Fibroblast of pulmonary artery (primary cell): Measurements from ENCODE around the gene CALR.

ENCODE experiments used
- DNase-seq: peaks from one replicate; pipeline ENCODE4 v3.0.0-alpha.2; 2010; ENCODE audit warnings: low read depth
- H3K4me3 ChIP-seq: replicated peaks from 2 replicates; pipeline ENCODE4 v1.5.1; 2011; ENCODE audit warnings: low read depth, mild to moderate bottlenecking, control low read depth, low read length, moderate library complexity
- TF ChIP-seq, protein P1 (sequence below): IDR thresholded peaks from 2 replicates; pipeline ENCODE4 v1.5.1; 2011; ENCODE audit warnings: mild to moderate bottlenecking, control low read depth, low read length, inconsistent platforms; ENCODE audit errors: missing control alignments

Gene CALR

DNA sequence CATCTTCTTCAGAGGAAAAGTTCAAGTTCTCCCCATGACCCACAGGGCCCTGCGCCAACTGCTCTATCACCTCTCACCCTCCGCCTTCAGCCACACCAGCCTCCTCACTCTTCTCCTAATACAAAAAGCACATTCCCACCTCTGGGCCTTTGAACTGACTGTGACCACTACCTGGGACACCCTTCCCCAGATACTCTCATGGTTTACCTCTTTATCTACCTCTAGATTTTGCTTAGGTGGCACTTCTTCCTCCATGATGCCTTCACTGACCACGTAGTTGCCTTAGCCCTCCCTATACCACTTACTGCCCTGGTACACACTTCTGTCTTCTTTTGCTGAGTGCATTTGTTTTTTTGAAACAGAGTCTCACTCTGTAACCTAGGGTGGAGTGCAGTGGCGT lies 15.4 kb upstream of the CALR start:
- no peak overlapping the region for H3K4me3 ChIP-seq
- TF ChIP-seq, protein P1, sequence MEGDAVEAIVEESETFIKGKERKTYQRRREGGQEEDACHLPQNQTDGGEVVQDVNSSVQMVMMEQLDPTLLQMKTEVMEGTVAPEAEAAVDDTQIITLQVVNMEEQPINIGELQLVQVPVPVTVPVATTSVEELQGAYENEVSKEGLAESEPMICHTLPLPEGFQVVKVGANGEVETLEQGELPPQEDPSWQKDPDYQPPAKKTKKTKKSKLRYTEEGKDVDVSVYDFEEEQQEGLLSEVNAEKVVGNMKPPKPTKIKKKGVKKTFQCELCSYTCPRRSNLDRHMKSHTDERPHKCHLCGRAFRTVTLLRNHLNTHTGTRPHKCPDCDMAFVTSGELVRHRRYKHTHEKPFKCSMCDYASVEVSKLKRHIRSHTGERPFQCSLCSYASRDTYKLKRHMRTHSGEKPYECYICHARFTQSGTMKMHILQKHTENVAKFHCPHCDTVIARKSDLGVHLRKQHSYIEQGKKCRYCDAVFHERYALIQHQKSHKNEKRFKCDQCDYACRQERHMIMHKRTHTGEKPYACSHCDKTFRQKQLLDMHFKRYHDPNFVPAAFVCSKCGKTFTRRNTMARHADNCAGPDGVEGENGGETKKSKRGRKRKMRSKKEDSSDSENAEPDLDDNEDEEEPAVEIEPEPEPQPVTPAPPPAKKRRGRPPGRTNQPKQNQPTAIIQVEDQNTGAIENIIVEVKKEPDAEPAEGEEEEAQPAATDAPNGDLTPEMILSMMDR: no peak
- DNase-seq: no peak

DNA sequence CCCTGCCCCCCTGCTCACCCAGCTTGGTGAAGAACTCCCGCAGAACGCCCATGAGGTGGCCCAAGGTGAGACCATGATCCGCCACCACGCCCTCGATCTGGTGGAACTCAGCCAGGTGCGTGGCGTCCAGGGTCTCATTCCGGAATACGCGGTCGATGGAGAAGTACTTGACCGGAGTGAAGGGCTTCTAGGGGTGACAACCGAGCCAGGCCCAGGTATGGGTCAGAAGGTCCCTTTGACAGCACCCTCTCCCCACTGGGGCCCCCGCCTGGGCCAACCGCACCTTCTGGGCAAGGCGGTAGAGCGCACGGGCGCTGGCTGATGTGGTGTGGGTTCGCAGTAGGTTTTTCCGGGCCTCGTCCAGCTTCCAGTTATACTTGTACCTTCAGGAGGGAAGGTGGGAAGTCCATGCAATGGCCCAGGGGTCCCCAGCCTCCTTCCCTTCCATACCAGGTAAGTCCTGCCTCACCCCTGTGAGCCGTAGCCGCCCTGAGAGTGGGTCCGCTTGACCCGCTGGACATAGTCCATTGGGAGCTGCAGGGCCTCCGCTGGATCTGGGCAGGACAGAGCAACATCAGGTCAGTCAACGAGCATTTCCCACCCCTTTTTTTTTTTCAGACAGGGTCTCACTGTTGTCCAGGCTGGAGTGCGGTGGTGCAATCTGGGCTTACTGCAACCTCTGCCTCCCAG lies 13.6 kb upstream of the CALR start:
- TF ChIP-seq, protein P1: no peak
- H3K4me3 ChIP-seq: no peak overlapping the region

DNA sequence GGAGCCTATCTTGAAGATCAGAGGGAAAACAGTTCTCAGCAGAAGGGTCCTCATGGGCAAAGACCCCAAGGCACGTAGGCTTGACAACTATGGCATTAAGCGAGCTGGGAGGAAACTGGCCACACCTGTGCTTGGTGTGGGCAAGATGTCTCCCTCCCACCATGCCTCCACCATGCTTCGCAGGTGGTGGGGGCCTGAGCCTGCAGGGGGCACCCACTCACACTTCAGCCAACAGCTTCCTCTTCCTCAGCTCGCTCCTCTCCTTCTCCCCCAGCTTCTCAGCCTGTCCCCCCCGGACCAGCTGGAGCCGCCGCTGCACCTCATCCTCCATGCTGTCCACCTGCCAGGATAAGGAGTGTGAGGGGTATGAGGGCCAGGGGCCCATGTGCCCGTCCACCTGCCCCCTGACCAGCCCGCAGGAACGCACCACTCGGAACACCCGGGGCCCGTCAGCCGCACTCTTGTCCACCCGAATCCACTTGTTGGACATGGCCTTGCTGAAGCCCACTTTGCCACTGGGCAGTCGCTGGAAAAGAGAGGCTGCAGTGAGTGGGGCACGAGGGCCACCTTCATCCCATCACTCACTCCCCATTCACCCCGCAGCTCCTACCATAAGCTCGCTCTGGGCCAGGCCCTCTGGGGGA lies 8.3 kb upstream of the CALR start:
- TF ChIP-seq, protein P1: no peak
- DNase-seq: no peak
- no peak overlapping the region for H3K4me3 ChIP-seq

More for the DNA sequence above, 13.6 kb upstream of the CALR start:
- DNase-seq: no peak

DNA sequence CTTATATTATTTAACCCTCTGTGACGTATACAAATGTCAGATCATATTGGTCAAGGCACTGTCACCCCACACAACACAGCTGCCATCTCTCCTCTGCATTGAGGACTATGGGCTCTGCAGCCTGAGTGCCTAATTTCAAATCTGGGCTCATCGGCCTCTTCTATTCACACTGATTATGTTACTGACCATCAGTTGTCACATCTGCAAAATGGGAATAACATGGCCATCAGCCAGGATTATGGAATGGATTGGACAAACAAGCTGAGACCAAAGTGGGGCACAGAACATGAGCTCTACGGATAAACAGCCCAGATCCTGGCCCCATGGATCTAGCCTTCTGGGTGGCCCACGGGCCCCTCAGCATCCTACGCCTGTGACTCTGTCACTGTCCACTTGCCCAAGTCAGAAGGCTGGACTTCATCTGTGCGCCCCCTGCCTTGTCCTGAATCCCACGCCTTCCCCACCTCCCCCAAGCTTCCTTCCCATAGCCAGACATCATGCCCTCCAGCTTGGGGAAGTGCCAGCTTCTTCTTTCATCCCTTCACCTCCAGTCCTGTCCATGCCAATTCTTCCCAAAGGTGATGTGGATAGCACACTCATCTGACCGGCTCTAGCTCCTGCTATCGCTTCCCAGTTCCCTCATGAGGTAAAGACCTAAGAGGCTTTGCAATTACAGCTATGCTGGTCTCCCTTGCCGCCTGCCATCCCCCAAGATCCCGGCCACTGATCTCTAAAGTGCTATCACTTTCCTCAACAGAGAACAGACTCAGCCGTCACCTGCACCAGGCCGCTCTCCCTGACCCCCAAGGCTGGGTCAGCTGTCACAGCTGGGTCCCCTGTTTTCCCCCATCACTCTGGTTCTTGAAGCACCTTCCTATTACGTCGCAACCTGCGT lies 5.8 kb upstream of the CALR start:
- DNase-seq: no peak
- TF ChIP-seq, protein P1: no peak
- H3K4me3 ChIP-seq: peak overlapping the region; percentile 97

DNA sequence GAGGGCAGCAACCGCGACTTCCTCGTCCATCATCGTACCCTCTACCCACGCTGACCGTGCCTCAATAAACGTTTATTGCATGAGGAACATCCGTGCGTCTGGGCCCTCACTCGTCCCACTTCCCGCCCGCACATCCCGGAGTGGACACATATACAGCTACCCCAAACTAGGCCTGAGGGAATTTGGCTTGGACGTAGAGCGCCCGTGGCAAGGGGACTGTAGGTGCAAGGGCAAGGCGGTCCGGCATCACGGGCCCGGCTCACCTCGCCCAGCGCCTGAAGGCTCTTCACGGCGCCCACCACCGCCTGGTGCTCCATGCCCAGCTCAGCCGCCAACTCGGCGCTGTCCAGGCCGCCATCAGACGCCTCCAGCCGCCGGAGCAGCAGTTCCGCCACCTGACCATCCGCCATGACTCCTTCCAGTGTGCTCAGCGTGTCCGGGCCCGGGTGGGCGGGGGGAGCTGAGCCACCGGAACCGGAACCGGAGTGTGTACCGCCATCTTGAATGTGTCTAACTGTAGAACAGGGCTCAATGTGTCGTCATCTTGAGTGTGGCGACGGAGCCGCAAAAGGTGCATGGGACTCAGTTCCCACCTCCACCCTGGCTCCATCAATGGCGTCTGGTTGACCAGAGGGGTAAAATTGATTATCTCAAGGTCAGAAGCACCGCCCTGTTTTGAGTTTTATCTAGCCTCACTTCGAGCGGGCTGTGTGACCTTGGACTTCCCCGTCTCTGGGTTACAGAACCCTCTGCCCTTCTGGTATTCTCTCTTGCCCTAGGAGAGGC lies 4.9 kb upstream of the CALR start, which contains the start of gene FARSA:
Gene FARSA (minus strand): TSS at position 425 of the 786 bp plus-strand sequence. CDS start 15 bp downstream, at position 410.
- H3K4me3 ChIP-seq: peak within 1 kb of the TSS; percentile 97
- DNase-seq: peak; percentile 90

DNA sequence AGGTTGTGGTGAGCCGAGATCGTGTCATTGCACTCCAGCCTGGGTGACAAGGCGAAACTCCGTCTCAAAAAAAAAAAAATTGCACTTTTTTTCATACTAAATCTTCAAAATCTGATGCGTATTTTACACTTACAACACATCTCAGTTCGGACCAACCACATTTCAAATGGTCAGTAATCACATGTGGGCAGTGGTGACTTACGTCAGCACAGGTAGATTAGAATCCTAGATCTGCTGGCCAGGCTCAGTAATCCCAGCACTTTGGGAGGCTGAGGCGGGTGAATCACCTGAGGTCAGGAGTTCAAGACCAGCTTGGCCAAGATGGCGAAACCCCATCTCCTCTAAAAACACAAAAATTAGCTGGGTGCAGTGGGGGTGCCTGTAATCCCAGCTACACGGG lies 3.3 kb upstream of the CALR start:
- TF ChIP-seq, protein P1: no peak
- no peak overlapping the region for H3K4me3 ChIP-seq
- DNase-seq: no peak

More for the DNA sequence above, 4.9 kb upstream of the CALR start, which contains the start of gene FARSA:
- TF ChIP-seq, protein P1: no peak
